Mesenchymal stem cell (in vitro differentiated cells and primary cell): Measurements from ENCODE around the gene ABCC4.

ENCODE experiments used
- DNase-seq: peaks from one replicate; pipeline ENCODE4 v3.0.0-alpha.2; 2013
- H2AFZ ChIP-seq: one replicate; pipeline ENCODE4 v1.6.1; 2013; ENCODE audit warnings: low read depth, mild to moderate bottlenecking, control low read depth, inconsistent platforms, low read length, moderate library complexity
- H2AK5ac ChIP-seq: 2 replicates; pipeline ENCODE4 v1.6.1; 2013; ENCODE audit warnings: low read length, moderate library complexity, mild to moderate bottlenecking, inconsistent platforms; ENCODE audit not compliant: severe bottlenecking
- H2BK120ac ChIP-seq: one replicate; pipeline ENCODE4 v1.6.1; 2013; ENCODE audit warnings: low read depth, mild to moderate bottlenecking, inconsistent platforms, low read length, moderate library complexity
- H2BK12ac ChIP-seq, 2 experiments: one replicate each; pipeline ENCODE4 v1.6.1; 2013; ENCODE audit warnings: inconsistent platforms in 2 of 2, low read length in 2 of 2, mild to moderate bottlenecking in 2 of 2, moderate library complexity in 2 of 2, control low read depth in 1 of 2
- H2BK15ac ChIP-seq: one replicate; pipeline ENCODE4 v1.6.1; 2013; ENCODE audit warnings: mild to moderate bottlenecking, low read depth, inconsistent platforms; ENCODE audit not compliant: poor library complexity, severe bottlenecking
- H2BK5ac ChIP-seq: 2 replicates; pipeline ENCODE4 v1.6.1; 2013; ENCODE audit warnings: low read depth, mild to moderate bottlenecking, low read length, control low read depth, inconsistent platforms; ENCODE audit not compliant: poor library complexity, severe bottlenecking
- H3K14ac ChIP-seq, 2 experiments: one replicate each; pipeline ENCODE4 v1.6.1; 2013; ENCODE audit warnings: inconsistent platforms in 2 of 2, low read length in 2 of 2, control low read depth in 1 of 2, mild to moderate bottlenecking in 1 of 2, moderate library complexity in 1 of 2
- H3K18ac ChIP-seq, 2 experiments: one replicate each; pipeline ENCODE4 v1.6.1; 2013; ENCODE audit warnings: inconsistent platforms in 2 of 2, low read length in 2 of 2, control low read depth in 1 of 2, low read depth in 1 of 2, mild to moderate bottlenecking in 1 of 2
- H3K23ac ChIP-seq, 2 experiments: one replicate each; pipeline ENCODE4 v1.6.1; 2013; ENCODE audit warnings: inconsistent platforms in 2 of 2, low read length in 2 of 2, mild to moderate bottlenecking in 2 of 2, moderate library complexity in 2 of 2, control low read depth in 1 of 2
- H3K27ac ChIP-seq: 2 replicates; pipeline ENCODE4 v1.5.1; 2013; ENCODE audit warnings: mild to moderate bottlenecking, moderate library complexity, low read length, control low read depth, inconsistent platforms; ENCODE audit not compliant: poor library complexity, severe bottlenecking
- H3K27me3 ChIP-seq, 2 experiments: 2 replicates each; pipeline versions ENCODE4 v1.6.1 to v1.7.0; 2013; ENCODE audit warnings: low read length in 2 of 2, mild to moderate bottlenecking in 2 of 2, moderate library complexity in 2 of 2, control low read depth in 1 of 2, inconsistent platforms in 1 of 2; ENCODE audit not compliant: control insufficient read depth in 1 of 2, insufficient read depth in 1 of 2
- H3K36me3 ChIP-seq, 2 experiments: 2 replicates each; pipeline versions ENCODE4 v1.6.1 to v1.7.0; 2013; ENCODE audit warnings: low read length in 2 of 2, control low read depth in 1 of 2, inconsistent platforms in 1 of 2, low read depth in 1 of 2, mild to moderate bottlenecking in 1 of 2; ENCODE audit not compliant: insufficient read depth in 2 of 2, control insufficient read depth in 1 of 2
- H3K4ac ChIP-seq, 2 experiments: one replicate each; pipeline ENCODE4 v1.6.1; 2013; ENCODE audit warnings: inconsistent platforms in 2 of 2, low read length in 2 of 2, mild to moderate bottlenecking in 2 of 2, moderate library complexity in 2 of 2, control low read depth in 1 of 2, low read depth in 1 of 2
- H3K4me1 ChIP-seq: 2 replicates; pipeline ENCODE4 v1.6.1; 2013; ENCODE audit warnings: low read depth, low read length, control low read depth; ENCODE audit not compliant: control insufficient read depth, insufficient read depth
- H3K4me2 ChIP-seq: 2 replicates; pipeline ENCODE4 v1.6.1; 2013; ENCODE audit warnings: low read length, mild to moderate bottlenecking, inconsistent platforms; ENCODE audit not compliant: poor library complexity, severe bottlenecking
- H3K4me3 ChIP-seq, 2 experiments: 2 replicates each; pipeline versions ENCODE4 v1.5.1 to v1.7.0; 2013; ENCODE audit warnings: low read length in 2 of 2, mild to moderate bottlenecking in 2 of 2, control low read depth in 1 of 2, low read depth in 1 of 2; ENCODE audit not compliant: insufficient read depth in 1 of 2
- H3K79me1 ChIP-seq: replicated peaks from 2 replicates; pipeline ENCODE4 v1.6.1; 2013; ENCODE audit warnings: mild to moderate bottlenecking, control low read depth, low read length, inconsistent platforms; ENCODE audit not compliant: poor library complexity, severe bottlenecking
- H3K9ac ChIP-seq: 2 replicates; pipeline ENCODE4 v1.7.0; 2013; ENCODE audit warnings: mild to moderate bottlenecking, low read length, moderate library complexity
- H3K9me3 ChIP-seq: 2 replicates; pipeline ENCODE4 v1.7.0; 2013; ENCODE audit warnings: mild to moderate bottlenecking, low read length; ENCODE audit not compliant: control insufficient read depth
- H4K8ac ChIP-seq: one replicate; pipeline ENCODE4 v1.6.1; 2013; ENCODE audit warnings: inconsistent platforms, mild to moderate bottlenecking, low read length, moderate library complexity
- H4K91ac ChIP-seq: one replicate; pipeline ENCODE4 v1.6.1; 2013; ENCODE audit warnings: mild to moderate bottlenecking, low read length, inconsistent platforms
- WGBS: methylation state at CpG from one replicate; pipeline ENCODE4 v1.1.7; 2013; ENCODE audit warnings: mixed read lengths; 5-methylcytosine and 5-hydroxymethylcytosine counted together

Gene ABCC4

GRCh38 chr13:95111608-95112007 is 189.6 kb downstream of the ABCC4 start:
- Histone ChIP-seq H3K79me1 (peaks cover 9% of the 10 kb centered on the region), H3K4me3 (no peak overlapping the region), H3K23ac (no peak overlapping the region), H2BK12ac (no peak overlapping the region), H2BK15ac (no peak overlapping the region), H2BK120ac (no peak overlapping the region), H3K14ac (no peak overlapping the region), H3K9ac (no peak overlapping the region), H4K91ac (no peak overlapping the region), H2BK5ac (no peak overlapping the region), H2AK5ac (no peak overlapping the region), H3K4ac (no peak overlapping the region), H3K18ac (no peak overlapping the region), H4K8ac (no peak overlapping the region), H3K4me2 (no peak overlapping the region), H3K9me3 (no peaks in the 10 kb centered on the region), H3K4me1 (no peaks in the 10 kb centered on the region), H2AFZ (no peak overlapping the region), H3K36me3 (peaks cover 9 to 10% of the 10 kb centered on the region in 2 experiments), H3K27ac (no peak overlapping the region), H3K27me3 (no peaks in the 10 kb centered on the region)
- DNase-seq: no peak
- WGBS: 85% methylated on average over 2 of the region's 2 CpGs

- Histone ChIP-seq H3K4me2 (no peak overlapping the region), H2AFZ (no peak overlapping the region), H2BK12ac (no peak overlapping the region), H2BK120ac (no peak overlapping the region), H3K27ac (no peak overlapping the region), H3K9me3 (no peaks in the 10 kb centered on the region), H3K27me3 (no peaks in the 10 kb centered on the region), H3K14ac (no peak overlapping the region), H4K91ac (no peak overlapping the region), H2AK5ac (no peak overlapping the region), H3K9ac (no peak overlapping the region), H3K4ac (no peak overlapping the region), H3K79me1 (peaks cover 20% of the 10 kb centered on the region), H3K4me1 (no peaks in the 10 kb centered on the region), H4K8ac (no peak overlapping the region), H2BK5ac (no peak overlapping the region), H3K23ac (no peak overlapping the region), H3K36me3 (peaks cover 17 to 24% of the 10 kb centered on the region in 2 experiments), H3K4me3 (no peak overlapping the region), H3K18ac (no peak overlapping the region), H2BK15ac (no peak overlapping the region)
- no peak for DNase-seq
- 95% methylated on average over 1 of the region's 1 CpG for WGBS
These were observed 194.7 kb downstream of the ABCC4 start for GRCh38 chr13:95106562-95106961.

GRCh38 chr13:95100525-95101433 is 200.5 kb downstream of the ABCC4 start:
- Histone ChIP-seq H2BK5ac (no peak overlapping the region), H2AFZ (no peak overlapping the region), H4K91ac (no peak overlapping the region), H3K4me1 (peaks cover 5% of the 10 kb centered on the region), H2AK5ac (no peak overlapping the region), H2BK15ac (no peak overlapping the region), H4K8ac (peak overlapping the region; percentile 36), H2BK120ac (no peak overlapping the region), H3K14ac (no peak overlapping the region), H3K9me3 (peaks cover 9% of the 10 kb centered on the region), H3K18ac (no peak overlapping the region), H3K23ac (no peak overlapping the region), H3K4me2 (no peak overlapping the region), H3K4me3 (no peak overlapping the region), H2BK12ac (no peak overlapping the region), H3K27me3 (no peaks in the 10 kb centered on the region), H3K79me1 (peaks cover 16% of the 10 kb centered on the region), H3K4ac (no peak overlapping the region), H3K36me3 (peaks cover 17 to 22% of the 10 kb centered on the region in 2 experiments), H3K9ac (no peak overlapping the region), H3K27ac (peak overlapping the region; percentile 74)
- 66% methylated on average over 5 of the region's 7 CpGs for WGBS
- DNase-seq: peak; percentile 72

- Histone ChIP-seq H2BK5ac (no peak overlapping the region), H2AK5ac (no peak overlapping the region), H4K91ac (no peak overlapping the region), H3K79me1 (peaks cover 13% of the 10 kb centered on the region), H3K36me3 (peaks cover 12 to 13% of the 10 kb centered on the region in 2 experiments), H4K8ac (no peak overlapping the region), H2BK15ac (no peak overlapping the region), H3K4me1 (peaks cover 5% of the 10 kb centered on the region), H3K4ac (no peak overlapping the region), H3K27me3 (no peaks in the 10 kb centered on the region), H3K9ac (no peak overlapping the region), H3K14ac (no peak overlapping the region), H3K9me3 (peaks cover 9% of the 10 kb centered on the region), H3K27ac (no peak overlapping the region), H2BK12ac (no peak overlapping the region), H2BK120ac (no peak overlapping the region), H2AFZ (no peak overlapping the region), H3K4me2 (no peak overlapping the region), H3K23ac (no peak overlapping the region), H3K4me3 (no peak overlapping the region), H3K18ac (no peak overlapping the region)
- DNase-seq: peak; percentile 46
- 75% methylated on average over 6 of the region's 6 CpGs for WGBS
These were observed 201.7 kb downstream of the ABCC4 start for GRCh38 chr13:95099541-95099940.
